GM12891 (cell line): ENCODE data around the gene RAB35.

ENCODE experiments used
- PAX5 ChIP-seq: IDR thresholded peaks from 2 replicates; pipeline ENCODE4 v1.6.1; 2011; ENCODE audit warnings: low read length, moderate library complexity, mild to moderate bottlenecking; ENCODE audit not compliant: insufficient read depth, severe bottlenecking
- POLR2A ChIP-seq: IDR thresholded peaks from 2 replicates; pipeline ENCODE4 v1.6.1; 2011; ENCODE audit warnings: low read depth, low read length, control low read depth
- POLR2AphosphoS5 ChIP-seq: IDR thresholded peaks from 2 replicates; pipeline ENCODE4 v1.6.1; 2011; ENCODE audit warnings: low read depth, low read length, control low read depth
- POU2F2 ChIP-seq: IDR thresholded peaks from 2 replicates; pipeline ENCODE4 v1.6.1; 2011; ENCODE audit warnings: low read depth, mild to moderate bottlenecking, control low read depth, low read length, moderate library complexity
- SPI1 ChIP-seq: IDR thresholded peaks from 2 replicates; pipeline ENCODE4 v1.6.1; 2011; ENCODE audit warnings: low read depth, low read length, control low read depth
- TAF1 ChIP-seq: IDR thresholded peaks from 2 replicates; pipeline ENCODE4 v1.6.1; 2011; ENCODE audit warnings: low read depth, low read length, control low read depth

DNA sequence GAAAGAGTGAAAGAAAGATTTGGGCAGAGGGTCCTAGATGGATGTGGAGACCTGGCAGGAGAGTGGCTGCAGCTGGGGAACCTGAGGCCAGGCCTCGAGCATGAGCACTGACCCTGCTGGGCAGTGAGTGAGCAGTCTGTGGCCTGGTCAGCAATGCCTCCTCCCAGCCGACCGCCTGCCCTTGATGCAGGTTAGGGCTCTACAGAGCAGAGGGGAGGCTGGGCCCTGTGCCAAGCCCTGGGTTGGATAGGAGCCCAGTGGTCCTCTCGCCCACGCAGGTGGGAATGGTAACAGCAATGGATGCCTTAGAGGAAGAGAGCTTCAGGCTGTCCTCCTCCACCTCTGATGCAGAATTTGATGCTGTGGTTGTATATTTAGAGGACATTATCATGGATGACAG lies 59.8 kb downstream of the RAB35 start:
- TF ChIP-seq POLR2A (no peak), TAF1 (no peak), POLR2AphosphoS5 (no peak), SPI1 (no peak), PAX5 (no peak), POU2F2 (no peak)
